PFSK-1 (cell line): ENCODE results near the gene EGLN3.

Experiments
- FOXP2 ChIP-seq: optimal IDR thresholded peaks from 2 replicates; pipeline ENCODE3; 2011; ENCODE audit warnings: borderline replicate concordance, control low read depth, inconsistent platforms; ENCODE audit not compliant: insufficient read depth; ENCODE audit errors: extremely low read length, extremely low read depth
- POLR2AphosphoS5 ChIP-seq: IDR thresholded peaks from 2 replicates; pipeline ENCODE4 v1.6.1; 2012; ENCODE audit warnings: low read depth, mild to moderate bottlenecking, control low read depth, low read length, moderate library complexity
- SIN3A ChIP-seq: IDR thresholded peaks from 2 replicates; pipeline ENCODE4 v1.6.1; 2012; ENCODE audit warnings: mild to moderate bottlenecking, low read length, moderate library complexity, borderline replicate concordance; ENCODE audit not compliant: insufficient read depth
- TAF1 ChIP-seq: IDR thresholded peaks from 2 replicates; pipeline ENCODE4 v1.6.1; 2012; ENCODE audit warnings: low read length, control low read depth, borderline replicate concordance; ENCODE audit not compliant: insufficient read depth
- TF ChIP-seq, protein P1 (sequence below), 2 experiments: IDR thresholded peaks; 2 replicates each; pipeline versions ENCODE4 v1.6.1 to v1.8.0; 2011 to 2012; ENCODE audit warnings: low read depth in 2 of 2, low read length in 2 of 2, control low read depth in 1 of 2, inconsistent platforms in 1 of 2, mild to moderate bottlenecking in 1 of 2, moderate library complexity in 1 of 2; ENCODE audit not compliant: insufficient read depth in 1 of 2

DNA sequence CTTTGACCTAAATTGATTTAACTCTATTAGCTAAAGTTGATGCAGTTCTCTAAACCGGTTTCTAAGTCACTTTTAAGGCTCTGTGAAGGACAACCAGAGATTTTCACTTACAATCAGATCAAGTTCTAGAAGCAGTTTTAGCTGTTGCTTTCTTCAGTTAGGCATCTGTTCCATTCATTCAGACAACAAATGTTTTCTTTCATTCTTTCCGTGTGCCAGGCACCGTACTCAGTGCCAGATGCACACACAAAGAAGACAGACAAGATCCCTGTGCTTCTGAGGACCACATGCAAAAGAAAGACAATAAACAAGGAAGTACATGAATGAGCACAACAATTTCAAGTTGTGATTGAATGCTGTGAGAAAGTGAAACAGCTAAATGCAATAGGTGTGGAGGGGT, 11.1 kb upstream of the EGLN3 start:
- no peak for TF ChIP-seq POLR2AphosphoS5
- no peak for TF ChIP-seq SIN3A
- no peak for TF ChIP-seq TAF1
- TF ChIP-seq, protein P1, sequence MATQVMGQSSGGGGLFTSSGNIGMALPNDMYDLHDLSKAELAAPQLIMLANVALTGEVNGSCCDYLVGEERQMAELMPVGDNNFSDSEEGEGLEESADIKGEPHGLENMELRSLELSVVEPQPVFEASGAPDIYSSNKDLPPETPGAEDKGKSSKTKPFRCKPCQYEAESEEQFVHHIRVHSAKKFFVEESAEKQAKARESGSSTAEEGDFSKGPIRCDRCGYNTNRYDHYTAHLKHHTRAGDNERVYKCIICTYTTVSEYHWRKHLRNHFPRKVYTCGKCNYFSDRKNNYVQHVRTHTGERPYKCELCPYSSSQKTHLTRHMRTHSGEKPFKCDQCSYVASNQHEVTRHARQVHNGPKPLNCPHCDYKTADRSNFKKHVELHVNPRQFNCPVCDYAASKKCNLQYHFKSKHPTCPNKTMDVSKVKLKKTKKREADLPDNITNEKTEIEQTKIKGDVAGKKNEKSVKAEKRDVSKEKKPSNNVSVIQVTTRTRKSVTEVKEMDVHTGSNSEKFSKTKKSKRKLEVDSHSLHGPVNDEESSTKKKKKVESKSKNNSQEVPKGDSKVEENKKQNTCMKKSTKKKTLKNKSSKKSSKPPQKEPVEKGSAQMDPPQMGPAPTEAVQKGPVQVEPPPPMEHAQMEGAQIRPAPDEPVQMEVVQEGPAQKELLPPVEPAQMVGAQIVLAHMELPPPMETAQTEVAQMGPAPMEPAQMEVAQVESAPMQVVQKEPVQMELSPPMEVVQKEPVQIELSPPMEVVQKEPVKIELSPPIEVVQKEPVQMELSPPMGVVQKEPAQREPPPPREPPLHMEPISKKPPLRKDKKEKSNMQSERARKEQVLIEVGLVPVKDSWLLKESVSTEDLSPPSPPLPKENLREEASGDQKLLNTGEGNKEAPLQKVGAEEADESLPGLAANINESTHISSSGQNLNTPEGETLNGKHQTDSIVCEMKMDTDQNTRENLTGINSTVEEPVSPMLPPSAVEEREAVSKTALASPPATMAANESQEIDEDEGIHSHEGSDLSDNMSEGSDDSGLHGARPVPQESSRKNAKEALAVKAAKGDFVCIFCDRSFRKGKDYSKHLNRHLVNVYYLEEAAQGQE (IDR thresholded peaks at IDR 0.05; ENCODE audit: insufficient read depth in 1 of 2, low read depth in 2 of 2, low read length in 2 of 2) = no peak
- TF ChIP-seq FOXP2 = no peak
